SK-N-SH treated with all-trans-retinoic acid at 6 μM for 48 hours (cell line): Measurements from ENCODE around the gene ZNF618.

ENCODE experiments used
- GLIS3 ChIP-seq: fragments of 250-450 bp; sonication (Bioruptor Pico); IDR thresholded peaks from 2 replicates; pipeline ENCODE4 v1.5.0; 2020; ENCODE audit warnings: mild to moderate bottlenecking, moderate library complexity
- ZNF8 ChIP-seq: fragments of 450-650 bp; formaldehyde crosslinking; IDR thresholded peaks from 2 replicates; pipeline ENCODE4 v1.5.0; 2020; ENCODE audit warnings: mild to moderate bottlenecking, moderate library complexity

- TF ChIP-seq GLIS3 (CRISPR knock-in tag) (no peak), ZNF8 (CRISPR knock-in tag) (no peak)
Measured at GRCh38 chr9:113973226-113973625, 97.1 kb downstream of the ZNF618 start.
